Activated CD8-positive, alpha-beta T cell treated with anti-CD3 and anti-CD28 coated beads, Interleukin-2, amount 10 ng/mL, durations not matched to agents 7 days and 5 days (primary cell): Measurements from ENCODE around the gene N4BP2. TPM values are rescaled to one million over a fixed set of nuclear protein-coding genes. Genes with fewer than 3 reads are reported as not detected.
A peak's percentile ranks its signal among the peaks of the same experiment; 100 is the strongest.

Source experiments
- ATAC-seq: fragments of 150-1000 bp; cut with Tn5 transposase; one replicate; pipeline ENCODE4 v1.10.0; 2021; ENCODE audit warnings: moderate library complexity
- CTCF ChIA-PET: fragments of 350-600 bp; sonication (Branson Sonifier 250); formaldehyde crosslinking; loops from one replicate; lab custom pipeline; 2021; ENCODE audit warnings: antibody characterized with exemption; lab: Charles Lee
- POLR2A ChIA-PET: fragments of 350-600 bp; sonication (Branson Sonifier 250); formaldehyde crosslinking; loops from one replicate; lab custom pipeline; 2021; ENCODE audit warnings: antibody characterized with exemption; lab: Charles Lee
- DNase-seq: peaks from one replicate; pipeline ENCODE4 v3.0.0-alpha.2; 2020
- H3K27ac Mint-ChIP-seq: one replicate; pipeline ENCODE4 v1.8.0; 2021; ENCODE audit warnings: mild to moderate bottlenecking, mixed read lengths
- H3K27me3 Mint-ChIP-seq: one replicate; pipeline ENCODE4 v1.8.0; 2021; ENCODE audit warnings: low read depth, mixed read lengths
- H3K36me3 Mint-ChIP-seq: one replicate; pipeline ENCODE4 v1.8.0; 2021; ENCODE audit warnings: low read depth, mixed read lengths
- H3K4me1 Mint-ChIP-seq: one replicate; pipeline ENCODE4 v1.8.0; 2021; ENCODE audit warnings: low read depth, mixed read lengths
- H3K4me3 Mint-ChIP-seq: one replicate; pipeline ENCODE4 v1.8.0; 2021; ENCODE audit warnings: mild to moderate bottlenecking, mixed read lengths
- H3K9me3 Mint-ChIP-seq: one replicate; pipeline ENCODE4 v1.8.0; 2022; ENCODE audit warnings: mixed read lengths; ENCODE audit not compliant: insufficient read depth
- total RNA-seq, 2 experiments: library from RNA; stranded (reverse); gene quantifications; one replicate each; pipeline ENCODE4 v1.2.3, GENCODE V29; 2021

Gene N4BP2
- total RNA-seq, 2 experiments from 2014 or later: 25.1 to 29.0 TPM

GRCh38 chr4:40053161-40053560, 3.5 kb upstream of the N4BP2 start:
- ChIA-PET CTCF (no interaction called here), POLR2A (interaction anchor here (1.4 kb wide), 1 partner anchor 146 kb away, joined by 6 read pairs; no protein-coding TSS in a partner anchor)
- H3K36me3 Mint-ChIP-seq: peaks cover 11% of the 10 kb centered on the region
- no peak for ATAC-seq
- no peaks in the 10 kb centered on the region for H3K9me3 Mint-ChIP-seq
- H3K4me1 Mint-ChIP-seq: peaks cover 18% of the 10 kb centered on the region
- no peak overlapping the region for H3K4me3 Mint-ChIP-seq
- no peak for DNase-seq
- H3K27me3 Mint-ChIP-seq: peaks cover 10% of the 10 kb centered on the region
- H3K27ac Mint-ChIP-seq: no peak overlapping the region

GRCh38 chr4:40055511-40055862, 1.2 kb upstream of the N4BP2 start:
- H3K9me3 Mint-ChIP-seq: no peaks in the 10 kb centered on the region
- peaks cover 19% of the 10 kb centered on the region for H3K36me3 Mint-ChIP-seq
- peak; percentile 87 for DNase-seq
- H3K27me3 Mint-ChIP-seq: peaks cover 10% of the 10 kb centered on the region
- ATAC-seq: peak; percentile 25
- peaks cover 37% of the 10 kb centered on the region for H3K4me1 Mint-ChIP-seq
- ChIA-PET CTCF (interaction anchor here (0.6 to 3.4 kb wide), 24 partner anchors 36 to 786 kb away, joined by 3 to 26 read pairs (median 5); no protein-coding TSS in a partner anchor), POLR2A (interaction anchor here (0.7 to 5.3 kb wide), 29 partner anchors 8 to 676 kb away, joined by 3 to 52 read pairs (median 4); partner anchors contain the start of gene RHOH)
- peak overlapping the region; percentile 93 for H3K27ac Mint-ChIP-seq
- H3K4me3 Mint-ChIP-seq: peak overlapping the region; percentile 93

GRCh38 chr4:40055863-40056715, 561 bp upstream of the N4BP2 start:
- Mint-ChIP-seq H3K27me3 (peaks cover 10% of the 10 kb centered on the region), H3K36me3 (peaks cover 21% of the 10 kb centered on the region), H3K9me3 (no peaks in the 10 kb centered on the region), H3K4me3 (peak overlapping the region; percentile 93), H3K4me1 (peaks cover 37% of the 10 kb centered on the region), H3K27ac (peak overlapping the region; percentile 93)
- ChIA-PET POLR2A (interaction anchor here (0.6 to 5.3 kb wide), 38 partner anchors 9 to 872 kb away, joined by 3 to 52 read pairs (median 4); partner anchors contain the start of gene RHOH), CTCF (interaction anchor here (0.6 to 3.4 kb wide), 33 partner anchors 35 to 785 kb away, joined by 3 to 26 read pairs (median 4); no protein-coding TSS in a partner anchor)
- peak; percentile 76 for DNase-seq
- ATAC-seq: peak; percentile 39

- Mint-ChIP-seq H3K36me3 (peaks cover 29% of the 10 kb centered on the region), H3K4me1 (peaks cover 37% of the 10 kb centered on the region), H3K9me3 (no peaks in the 10 kb centered on the region), H3K4me3 (peak overlapping the region; percentile 93), H3K27me3 (peaks cover 7% of the 10 kb centered on the region), H3K27ac (peak overlapping the region; percentile 96)
- DNase-seq (peak; percentile 87), ATAC-seq (peak; percentile 75)
- CTCF ChIA-PET: interaction anchor here (0.7 to 3.5 kb wide), 14 partner anchors 9 to 271 kb away, joined by 3 to 17 read pairs (median 4); partner anchors contain the start of gene PDS5A
- POLR2A ChIA-PET: interaction anchor here (0.7 to 5.3 kb wide), 12 partner anchors 84 to 259 kb away, joined by 3 to 52 read pairs (median 4); partner anchors contain the start of gene RHOH
Observed at GRCh38 chr4:40057586-40058091, 989 bp downstream of the N4BP2 start.

- H3K4me1 Mint-ChIP-seq: peaks cover 34% of the 10 kb centered on the region
- ATAC-seq (no peak), DNase-seq (no peak)
- no peaks in the 10 kb centered on the region for H3K9me3 Mint-ChIP-seq
- H3K36me3 Mint-ChIP-seq: peaks cover 32% of the 10 kb centered on the region
- ChIA-PET POLR2A (interaction anchor here (0.6 to 5.3 kb wide), 13 partner anchors 84 to 258 kb away, joined by 3 to 52 read pairs (median 4); partner anchors contain the start of gene RHOH), CTCF (interaction anchor here (0.7 to 3.5 kb wide), 13 partner anchors 8 to 270 kb away, joined by 3 to 17 read pairs (median 5); partner anchors contain the start of gene PDS5A)
- peak overlapping the region; percentile 96 for H3K27ac Mint-ChIP-seq
- peak overlapping the region; percentile 93 for H3K4me3 Mint-ChIP-seq
- peaks cover 3% of the 10 kb centered on the region for H3K27me3 Mint-ChIP-seq
Observed at GRCh38 chr4:40058121-40058520, 1.5 kb downstream of the N4BP2 start.

GRCh38 chr4:40058854-40059253, 2.2 kb downstream of the N4BP2 start:
- ChIA-PET CTCF (interaction anchor here (1.0 to 3.5 kb wide), 4 partner anchors 9 to 267 kb away, joined by 3 to 17 read pairs (median 4); no protein-coding TSS in a partner anchor), POLR2A (interaction anchor here (0.6 to 5.3 kb wide), 3 partner anchors 132 to 146 kb away, joined by 3 to 52 read pairs (median 23); partner anchors contain the start of gene RHOH)
- Mint-ChIP-seq H3K4me1 (peaks cover 34% of the 10 kb centered on the region), H3K9me3 (no peaks in the 10 kb centered on the region), H3K36me3 (peaks cover 37% of the 10 kb centered on the region), H3K4me3 (peak overlapping the region; percentile 64), H3K27me3 (peaks cover 3% of the 10 kb centered on the region), H3K27ac (no peak overlapping the region)
- DNase-seq (no peak), ATAC-seq (no peak)

- Mint-ChIP-seq H3K36me3 (peaks cover 41% of the 10 kb centered on the region), H3K4me1 (peaks cover 33% of the 10 kb centered on the region), H3K27me3 (peaks cover 3% of the 10 kb centered on the region), H3K9me3 (no peaks in the 10 kb centered on the region), H3K27ac (no peak overlapping the region), H3K4me3 (peak overlapping the region; percentile 64)
- no peak for ATAC-seq
- DNase-seq: no peak
- ChIA-PET CTCF (interaction anchor here (1.1 to 3.5 kb wide), 3 partner anchors 9 to 266 kb away, joined by 3 to 17 read pairs (median 6); no protein-coding TSS in a partner anchor), POLR2A (interaction anchor here (5.3 kb wide), 1 partner anchor 140 kb away, joined by 52 read pairs; the partner anchor contains the start of gene RHOH)
Observed at GRCh38 chr4:40059362-40059761, 2.7 kb downstream of the N4BP2 start.

GRCh38 chr4:40065010-40065409, 8.4 kb downstream of the N4BP2 start:
- H3K27me3 Mint-ChIP-seq: no peaks in the 10 kb centered on the region
- CTCF ChIA-PET: interaction anchor here (0.6 to 1.4 kb wide), 2 partner anchors 14 to 260 kb away, joined by 3 to 6 read pairs; no protein-coding TSS in a partner anchor
- peaks cover 59% of the 10 kb centered on the region for H3K36me3 Mint-ChIP-seq
- H3K27ac Mint-ChIP-seq: peak overlapping the region; percentile 0
- ATAC-seq: no peak
- no peak for DNase-seq
- H3K4me1 Mint-ChIP-seq: peaks cover 38% of the 10 kb centered on the region
- POLR2A ChIA-PET: interaction anchor here (0.6 kb wide), 1 partner anchor 9 kb away, joined by 3 read pairs; no protein-coding TSS in a partner anchor
- no peaks in the 10 kb centered on the region for H3K9me3 Mint-ChIP-seq
- no peak overlapping the region for H3K4me3 Mint-ChIP-seq

GRCh38 chr4:40066651-40067050, 10.0 kb downstream of the N4BP2 start:
- Mint-ChIP-seq H3K9me3 (no peaks in the 10 kb centered on the region), H3K4me3 (no peak overlapping the region), H3K36me3 (peaks cover 55% of the 10 kb centered on the region), H3K27ac (peak overlapping the region; percentile 64), H3K27me3 (no peaks in the 10 kb centered on the region), H3K4me1 (peaks cover 40% of the 10 kb centered on the region)
- CTCF ChIA-PET: interaction anchor here (1.1 kb wide), 1 partner anchor 9 kb away, joined by 5 read pairs; no protein-coding TSS in a partner anchor
- ATAC-seq (peak; percentile 32), DNase-seq (no peak)
- POLR2A ChIA-PET: interaction anchor here (0.6 kb wide), 2 partner anchors 11 to 12 kb away, joined by 3 to 4 read pairs; no protein-coding TSS in a partner anchor

GRCh38 chr4:40070387-40070786, 13.7 kb downstream of the N4BP2 start:
- ChIA-PET POLR2A (no interaction called here), CTCF (no interaction called here)
- ATAC-seq: no peak
- Mint-ChIP-seq H3K9me3 (no peaks in the 10 kb centered on the region), H3K4me3 (no peak overlapping the region), H3K27me3 (no peaks in the 10 kb centered on the region), H3K4me1 (peaks cover 33% of the 10 kb centered on the region), H3K36me3 (peaks cover 39% of the 10 kb centered on the region), H3K27ac (no peak overlapping the region)
- DNase-seq: no peak

GRCh38 chr4:40086421-40086820, 29.8 kb downstream of the N4BP2 start:
- ChIA-PET POLR2A (no interaction called here), CTCF (interaction anchor here (1.7 kb wide), 1 partner anchor 13 kb away, joined by 5 read pairs; no protein-coding TSS in a partner anchor)
- Mint-ChIP-seq H3K36me3 (peaks cover 13% of the 10 kb centered on the region), H3K4me3 (no peak overlapping the region), H3K27ac (no peak overlapping the region), H3K9me3 (no peaks in the 10 kb centered on the region), H3K27me3 (no peaks in the 10 kb centered on the region), H3K4me1 (peaks cover 2% of the 10 kb centered on the region)
- DNase-seq: no peak
- ATAC-seq: no peak
